Type B pancreatic cell (in vitro differentiated cells): Measurements from ENCODE around the gene ZNF236. TPM values are rescaled to one million over a fixed set of nuclear protein-coding genes. Genes with fewer than 3 reads are reported as not detected.
A peak's percentile ranks its signal among the peaks of the same experiment; 100 is the strongest.

Experiments
- DNase-seq: peaks from one replicate; pipeline ENCODE4 v3.0.0; 2021; ENCODE audit warnings: mixed read lengths; ENCODE audit not compliant: unreplicated experiment; ENCODE audit errors: extremely low spot score
- H3K27ac Mint-ChIP-seq: 2 replicates; pipeline ENCODE4 v1.8.0; 2021; ENCODE audit warnings: mild to moderate bottlenecking, mixed read lengths
- H3K27me3 Mint-ChIP-seq: 2 replicates; pipeline ENCODE4 v1.8.0; 2021; ENCODE audit warnings: mixed read lengths
- H3K36me3 Mint-ChIP-seq: 2 replicates; pipeline ENCODE4 v1.8.0; 2021; ENCODE audit warnings: mixed read lengths
- H3K4me1 Mint-ChIP-seq: one replicate; pipeline ENCODE4 v1.8.0; 2021; ENCODE audit warnings: mixed read lengths; ENCODE audit not compliant: unreplicated experiment
- H3K4me3 Mint-ChIP-seq: 2 replicates; pipeline ENCODE4 v1.8.0; 2021; ENCODE audit warnings: mild to moderate bottlenecking, mixed read lengths
- H3K9me3 Mint-ChIP-seq: 2 replicates; pipeline ENCODE4 v1.8.0; 2021; ENCODE audit warnings: mixed read lengths
- total RNA-seq: library from RNA; stranded (reverse); gene quantifications from 2 replicates; pipeline ENCODE4 v1.2.1, GENCODE V29; 2021; ENCODE audit warnings: low replicate concordance
- TF ChIP-seq, protein P1 (sequence below): fragments of 200-600 bp; sonication (generic); conservative IDR thresholded peaks from 2 replicates; pipeline ENCODE4 v1.5.0; 2021; ENCODE audit warnings: antibody characterized with exemption, mild to moderate bottlenecking

Gene ZNF236
- total RNA-seq, 1 donor from 2014 or later = 20.2 TPM

- no peak for DNase-seq
- peaks cover 18% of the 10 kb centered on the region for H3K4me1 Mint-ChIP-seq
- no peak overlapping the region for H3K27ac Mint-ChIP-seq
- H3K36me3 Mint-ChIP-seq = peaks cover 23% of the 10 kb centered on the region
- no peak overlapping the region for H3K4me3 Mint-ChIP-seq
- no peaks in the 10 kb centered on the region for H3K27me3 Mint-ChIP-seq
- TF ChIP-seq, protein P1, sequence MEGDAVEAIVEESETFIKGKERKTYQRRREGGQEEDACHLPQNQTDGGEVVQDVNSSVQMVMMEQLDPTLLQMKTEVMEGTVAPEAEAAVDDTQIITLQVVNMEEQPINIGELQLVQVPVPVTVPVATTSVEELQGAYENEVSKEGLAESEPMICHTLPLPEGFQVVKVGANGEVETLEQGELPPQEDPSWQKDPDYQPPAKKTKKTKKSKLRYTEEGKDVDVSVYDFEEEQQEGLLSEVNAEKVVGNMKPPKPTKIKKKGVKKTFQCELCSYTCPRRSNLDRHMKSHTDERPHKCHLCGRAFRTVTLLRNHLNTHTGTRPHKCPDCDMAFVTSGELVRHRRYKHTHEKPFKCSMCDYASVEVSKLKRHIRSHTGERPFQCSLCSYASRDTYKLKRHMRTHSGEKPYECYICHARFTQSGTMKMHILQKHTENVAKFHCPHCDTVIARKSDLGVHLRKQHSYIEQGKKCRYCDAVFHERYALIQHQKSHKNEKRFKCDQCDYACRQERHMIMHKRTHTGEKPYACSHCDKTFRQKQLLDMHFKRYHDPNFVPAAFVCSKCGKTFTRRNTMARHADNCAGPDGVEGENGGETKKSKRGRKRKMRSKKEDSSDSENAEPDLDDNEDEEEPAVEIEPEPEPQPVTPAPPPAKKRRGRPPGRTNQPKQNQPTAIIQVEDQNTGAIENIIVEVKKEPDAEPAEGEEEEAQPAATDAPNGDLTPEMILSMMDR = no peak
- H3K9me3 Mint-ChIP-seq = peaks cover 6% of the 10 kb centered on the region
These were observed 12.0 kb downstream of the ZNF236 start for GRCh38 chr18:76834379-76834778.

GRCh38 chr18:76835380-76835779 lies 13.0 kb downstream of the ZNF236 start:
- Mint-ChIP-seq H3K9me3 (peaks cover 6% of the 10 kb centered on the region), H3K4me1 (peaks cover 15% of the 10 kb centered on the region), H3K36me3 (peaks cover 20% of the 10 kb centered on the region), H3K27ac (no peak overlapping the region), H3K27me3 (no peaks in the 10 kb centered on the region), H3K4me3 (no peak overlapping the region)
- no peak for DNase-seq
- TF ChIP-seq, protein P1 = no peak

- Mint-ChIP-seq H3K27ac (no peak overlapping the region), H3K9me3 (no peaks in the 10 kb centered on the region), H3K36me3 (peaks cover 14% of the 10 kb centered on the region), H3K27me3 (no peaks in the 10 kb centered on the region), H3K4me3 (no peak overlapping the region), H3K4me1 (peaks cover 14% of the 10 kb centered on the region)
- TF ChIP-seq, protein P1 = no peak
- no peak for DNase-seq
These were observed 14.7 kb downstream of the ZNF236 start for GRCh38 chr18:76837071-76837470.

GRCh38 chr18:76838182-76838581 lies 15.8 kb downstream of the ZNF236 start:
- Mint-ChIP-seq H3K27me3 (no peaks in the 10 kb centered on the region), H3K4me3 (no peak overlapping the region), H3K9me3 (no peaks in the 10 kb centered on the region), H3K27ac (peak overlapping the region; percentile 25), H3K4me1 (peaks cover 18% of the 10 kb centered on the region), H3K36me3 (peaks cover 4% of the 10 kb centered on the region)
- no peak for DNase-seq
- TF ChIP-seq, protein P1 = no peak

DNA sequence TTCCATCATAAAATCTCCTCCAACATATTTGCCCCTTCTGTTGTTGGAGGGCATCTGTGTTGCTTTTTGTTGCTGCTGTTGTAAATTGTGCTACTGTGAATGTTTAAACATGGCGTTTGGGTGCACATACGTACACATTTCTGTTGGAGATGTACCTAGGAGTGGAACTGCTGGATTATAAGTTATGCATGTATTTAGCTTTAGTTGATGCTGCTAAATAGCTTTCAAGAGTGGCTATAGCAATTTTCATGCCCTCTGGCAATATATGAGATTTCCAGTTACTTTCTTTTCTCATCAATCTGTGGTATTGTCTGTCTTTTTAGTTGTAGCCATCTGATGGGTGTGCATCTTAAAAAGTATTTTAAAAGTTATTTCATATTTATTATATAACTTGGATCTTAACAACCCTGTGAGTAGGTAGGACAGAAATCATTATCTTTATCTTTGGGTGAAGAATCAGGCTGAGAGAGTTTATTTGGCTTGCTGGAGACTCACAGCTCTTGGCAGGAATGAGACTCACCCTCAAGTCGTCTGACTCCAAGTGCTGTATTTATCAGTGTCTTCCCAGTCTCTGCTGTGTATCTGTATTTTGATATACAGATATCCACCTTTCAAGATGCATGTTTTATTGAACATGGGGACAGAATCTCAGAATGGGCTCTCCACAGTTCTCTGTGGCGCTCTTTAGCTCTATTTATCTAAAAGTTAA lies 16.9 kb downstream of the ZNF236 start:
- no peak overlapping the region for H3K4me3 Mint-ChIP-seq
- no peaks in the 10 kb centered on the region for H3K9me3 Mint-ChIP-seq
- H3K36me3 Mint-ChIP-seq = peaks cover 3% of the 10 kb centered on the region
- TF ChIP-seq, protein P1 = no peak
- no peak overlapping the region for H3K27ac Mint-ChIP-seq
- no peak for DNase-seq
- H3K4me1 Mint-ChIP-seq = peaks cover 25% of the 10 kb centered on the region
- no peaks in the 10 kb centered on the region for H3K27me3 Mint-ChIP-seq
